Measurements from ENCODE around the gene CEMIP.

CEMIP gene

GRCh38 chr15:80921736-80922410, 142.7 kb downstream of the CEMIP start:
- TF ChIP-seq, protein P1, sequence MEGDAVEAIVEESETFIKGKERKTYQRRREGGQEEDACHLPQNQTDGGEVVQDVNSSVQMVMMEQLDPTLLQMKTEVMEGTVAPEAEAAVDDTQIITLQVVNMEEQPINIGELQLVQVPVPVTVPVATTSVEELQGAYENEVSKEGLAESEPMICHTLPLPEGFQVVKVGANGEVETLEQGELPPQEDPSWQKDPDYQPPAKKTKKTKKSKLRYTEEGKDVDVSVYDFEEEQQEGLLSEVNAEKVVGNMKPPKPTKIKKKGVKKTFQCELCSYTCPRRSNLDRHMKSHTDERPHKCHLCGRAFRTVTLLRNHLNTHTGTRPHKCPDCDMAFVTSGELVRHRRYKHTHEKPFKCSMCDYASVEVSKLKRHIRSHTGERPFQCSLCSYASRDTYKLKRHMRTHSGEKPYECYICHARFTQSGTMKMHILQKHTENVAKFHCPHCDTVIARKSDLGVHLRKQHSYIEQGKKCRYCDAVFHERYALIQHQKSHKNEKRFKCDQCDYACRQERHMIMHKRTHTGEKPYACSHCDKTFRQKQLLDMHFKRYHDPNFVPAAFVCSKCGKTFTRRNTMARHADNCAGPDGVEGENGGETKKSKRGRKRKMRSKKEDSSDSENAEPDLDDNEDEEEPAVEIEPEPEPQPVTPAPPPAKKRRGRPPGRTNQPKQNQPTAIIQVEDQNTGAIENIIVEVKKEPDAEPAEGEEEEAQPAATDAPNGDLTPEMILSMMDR (IDR thresholded peaks at IDR 0.05; ENCODE audit: insufficient read depth, low read length, poor library complexity, severe bottlenecking): no peak
- Histone ChIP-seq H3K27me3 (replicated peaks; ENCODE audit: control insufficient read depth, insufficient read depth, low read length) (no peaks in the 10 kb centered on the region), H3K36me3 (ENCODE audit: control insufficient read depth, insufficient read depth, low read length) (no peaks in the 10 kb centered on the region), H3K4me3 (replicated peaks; ENCODE audit: low read depth, low read length) (no peak overlapping the region)
- no peak for DNase-seq (ENCODE audit: extremely low read depth, insufficient read length)

DNA sequence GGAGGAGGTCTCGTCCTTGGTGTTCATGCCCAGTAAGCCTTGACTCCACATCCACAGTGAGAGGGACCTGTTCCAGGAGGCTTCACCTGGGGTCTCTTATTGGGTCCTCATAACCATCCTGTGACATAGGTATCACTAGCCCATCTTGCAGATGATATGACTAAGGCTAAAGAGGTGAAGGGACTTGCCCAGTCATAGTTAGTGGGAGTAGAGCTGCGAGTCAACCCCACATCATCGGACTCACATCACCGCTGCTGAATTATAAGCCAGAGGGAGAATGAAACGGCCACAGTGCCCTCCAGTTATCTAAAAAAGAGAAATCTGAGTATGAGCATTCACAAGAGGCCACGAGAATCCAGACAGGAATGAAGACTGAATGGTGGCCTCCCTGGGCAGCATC, 144.5 kb downstream of the CEMIP start:
- no peaks in the 10 kb centered on the region for H3K36me3 ChIP-seq (ENCODE audit: control insufficient read depth, insufficient read depth, low read length)

GRCh38 chr15:80924278-80924677, 145.1 kb downstream of the CEMIP start:
- TF ChIP-seq, protein P1 (IDR thresholded peaks at IDR 0.05; ENCODE audit: insufficient read depth, low read length, poor library complexity, severe bottlenecking): no peak
- Histone ChIP-seq H3K4me3 (replicated peaks; ENCODE audit: low read depth, low read length) (no peak overlapping the region), H3K27me3 (replicated peaks; ENCODE audit: control insufficient read depth, insufficient read depth, low read length) (no peaks in the 10 kb centered on the region), H3K36me3 (ENCODE audit: control insufficient read depth, insufficient read depth, low read length) (no peaks in the 10 kb centered on the region)
- no peak for DNase-seq (ENCODE audit: extremely low read depth, insufficient read length)

More for the DNA sequence above, 144.5 kb downstream of the CEMIP start:
- TF ChIP-seq, protein P1 (IDR thresholded peaks at IDR 0.05; ENCODE audit: insufficient read depth, low read length, poor library complexity, severe bottlenecking): no peak
- Histone ChIP-seq H3K27me3 (replicated peaks; ENCODE audit: control insufficient read depth, insufficient read depth, low read length) (no peaks in the 10 kb centered on the region), H3K4me3 (replicated peaks; ENCODE audit: low read depth, low read length) (no peak overlapping the region)
- no peak for DNase-seq (ENCODE audit: extremely low read depth, insufficient read length)

DNA sequence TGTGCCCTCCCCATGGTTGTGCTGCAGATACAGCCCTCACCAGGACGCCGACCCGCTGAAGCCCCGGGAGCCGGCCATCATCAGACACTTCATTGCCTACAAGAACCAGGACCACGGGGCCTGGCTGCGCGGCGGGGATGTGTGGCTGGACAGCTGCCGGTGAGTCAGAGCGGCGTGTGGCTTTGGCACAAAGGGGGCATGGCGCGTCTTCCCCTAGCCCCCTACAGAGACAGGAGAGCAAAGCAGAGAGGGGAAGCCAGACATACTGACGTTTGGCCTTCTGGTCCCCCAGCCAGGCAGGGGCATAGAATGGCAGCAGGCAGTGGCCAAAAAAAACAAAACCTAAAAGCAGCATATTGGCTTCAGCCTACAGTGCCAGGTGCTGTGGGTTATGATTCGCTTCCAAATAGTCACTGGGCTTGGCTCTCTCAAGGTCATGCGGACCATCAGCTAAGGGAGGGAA, 146.5 kb downstream of the CEMIP start:
- TF ChIP-seq, protein P1 (IDR thresholded peaks at IDR 0.05; ENCODE audit: insufficient read depth, low read length, poor library complexity, severe bottlenecking): no peak
- Histone ChIP-seq H3K36me3 (ENCODE audit: control insufficient read depth, insufficient read depth, low read length) (no peaks in the 10 kb centered on the region), H3K27me3 (replicated peaks; ENCODE audit: control insufficient read depth, insufficient read depth, low read length) (no peaks in the 10 kb centered on the region; the same call in 1 of the 2 replicates), H3K4me3 (replicated peaks; ENCODE audit: low read depth, low read length) (no peak overlapping the region)
- DNase-seq (ENCODE audit: extremely low read depth, insufficient read length): no peak

DNA sequence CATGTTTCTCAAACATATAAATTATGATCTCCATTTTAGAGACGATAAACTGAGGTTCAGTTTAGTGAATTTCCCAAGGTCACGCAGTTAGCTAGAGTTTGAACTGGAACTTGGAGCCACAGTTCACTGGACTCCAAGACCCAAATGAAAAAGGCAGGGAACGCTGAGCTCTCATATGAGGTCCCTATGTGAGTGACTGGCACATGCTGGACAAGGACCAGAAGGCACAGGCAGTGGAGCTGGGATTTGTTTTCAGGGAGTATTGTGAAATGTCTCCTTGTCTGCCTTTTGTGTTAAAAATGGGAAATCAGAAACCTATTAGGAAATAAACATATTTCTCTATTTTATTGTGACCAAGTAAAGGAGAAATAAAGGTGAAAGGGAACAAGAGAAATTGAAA, 147.0 kb downstream of the CEMIP start:
- Histone ChIP-seq H3K27me3 (replicated peaks; ENCODE audit: control insufficient read depth, insufficient read depth, low read length) (no peaks in the 10 kb centered on the region; the same call in 1 of the 2 replicates), H3K4me3 (replicated peaks; ENCODE audit: low read depth, low read length) (no peak overlapping the region), H3K36me3 (ENCODE audit: control insufficient read depth, insufficient read depth, low read length) (no peaks in the 10 kb centered on the region)
- DNase-seq (ENCODE audit: extremely low read depth, insufficient read length): no peak
- TF ChIP-seq, protein P1 (IDR thresholded peaks at IDR 0.05; ENCODE audit: insufficient read depth, low read length, poor library complexity, severe bottlenecking): no peak

Data from GM06990 (cell line).